Liver (tissue), 3 donors: ENCODE measurements around the gene WNT8A.
A peak's percentile ranks its signal among the peaks of the same experiment; 100 is the strongest.

Experiments
- ATF3 ChIP-seq: IDR thresholded peaks from 2 replicates; pipeline ENCODE4 v1.6.1; 2016; ENCODE audit warnings: antibody characterized with exemption
- CTCF ChIP-seq: fragments of 150-350 bp; IDR thresholded peaks from 2 replicates; pipeline ENCODE4 v1.5.1; 2017; ENCODE audit warnings: improper control_type of control experiment, low read depth, low read length; ENCODE audit not compliant: missing input control
- FOXA1 ChIP-seq: IDR thresholded peaks from 2 replicates; pipeline ENCODE4 v1.6.1; 2016; ENCODE audit warnings: antibody characterized with exemption
- FOXA2 ChIP-seq: IDR thresholded peaks from 2 replicates; pipeline ENCODE4 v1.6.1; 2016; ENCODE audit warnings: antibody characterized with exemption
- GABPA ChIP-seq, 2 donors: IDR thresholded peaks in 1 of 2; conservative IDR thresholded peaks in 1 of 2; 2 replicates each; pipeline ENCODE4 v1.6.1; 2016; ENCODE audit warnings: antibody characterized with exemption in 2 of 2, mild to moderate bottlenecking in 1 of 2, moderate library complexity in 1 of 2
- REST ChIP-seq: IDR thresholded peaks from 2 replicates; pipeline ENCODE4 v1.6.1; 2016; ENCODE audit warnings: antibody characterized with exemption, mild to moderate bottlenecking
- RXRA ChIP-seq, 2 donors: IDR thresholded peaks; 2 replicates each; pipeline ENCODE4 v1.6.1; 2017 to 2018; ENCODE audit warnings: antibody characterized with exemption in 2 of 2, mild to moderate bottlenecking in 1 of 2
- SP1 ChIP-seq: IDR thresholded peaks from 2 replicates; pipeline ENCODE4 v1.6.1; 2018; ENCODE audit warnings: antibody characterized with exemption, mild to moderate bottlenecking
- YY1 ChIP-seq: IDR thresholded peaks from 2 replicates; pipeline ENCODE4 v1.6.1; 2016; ENCODE audit warnings: antibody characterized with exemption, mild to moderate bottlenecking
- ZBTB33 ChIP-seq: IDR thresholded peaks from 2 replicates; pipeline ENCODE4 v1.6.1; 2016; ENCODE audit warnings: antibody characterized with exemption
- donor health status: healthy.
- donor health status: healthy.

DNA sequence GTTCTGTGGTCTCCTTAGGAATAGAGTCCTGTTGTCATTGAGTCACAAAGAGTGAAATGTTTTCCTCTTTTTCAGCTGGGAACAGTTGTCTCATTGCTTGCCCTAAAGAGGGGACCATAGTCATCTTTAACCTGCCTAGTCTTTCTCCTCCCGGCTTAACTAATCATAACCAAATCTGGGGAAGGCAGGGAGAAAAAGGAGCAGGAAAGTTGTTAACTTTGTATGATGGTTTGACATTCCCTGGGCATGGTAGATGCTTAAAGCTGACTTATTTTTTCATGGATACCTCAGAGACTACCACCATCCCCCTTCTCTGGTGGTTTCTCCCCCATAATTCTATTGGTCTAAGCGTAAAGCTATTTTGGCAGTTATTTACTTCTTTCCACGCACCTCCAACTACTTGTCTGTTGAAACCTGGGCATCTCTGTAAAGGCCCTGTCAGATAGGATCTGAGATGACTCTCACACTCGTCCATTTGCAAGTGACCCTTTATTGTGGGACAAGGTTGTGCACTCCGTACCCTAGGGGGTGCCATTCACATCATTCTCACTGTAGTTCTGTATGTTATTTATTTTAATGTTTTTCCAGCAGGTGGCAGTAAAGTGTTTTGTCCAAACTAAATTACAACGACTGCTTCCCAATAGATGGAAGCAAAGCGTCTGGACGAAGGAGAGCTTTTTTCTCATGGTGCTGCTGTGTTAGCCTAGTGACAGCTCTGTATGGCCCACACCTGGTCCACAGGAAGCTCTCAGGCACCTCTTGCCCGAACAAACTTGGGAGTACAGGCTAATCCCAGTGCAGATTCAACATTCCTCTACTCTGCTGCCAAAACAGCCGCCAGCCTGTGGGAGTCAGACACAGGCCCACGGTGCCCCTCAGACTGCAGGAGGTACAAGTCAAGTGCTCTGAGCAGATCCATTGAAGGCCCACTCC is 48.0 kb upstream of the WNT8A start:
- TF ChIP-seq CTCF (peak; percentile 87), GABPA (IDR thresholded peaks at IDR 0.05 in 1 of 2, conservative IDR thresholded peaks at IDR 0.05 in 1 of 2) (no peak), ATF3 (no peak), REST (no peak), RXRA (IDR thresholded peaks at IDR 0.05) (peak in 1 of 2 donors; percentile 70), FOXA2 (peak; percentile 10), ZBTB33 (no peak), FOXA1 (no peak), SP1 (peak; percentile 49), YY1 (peak; percentile 76)
